ENCODE results near the gene AMOTL1. TPM values are rescaled to one million over a fixed set of nuclear protein-coding genes. Genes with fewer than 3 reads are reported as not detected.
A peak's percentile ranks its signal among the peaks of the same experiment; 100 is the strongest.

The AMOTL1 gene
- total RNA-seq, 5 donors from 2014 or later (not counting 1 experiment from before 2014, with no cell fraction given): 0.07 to 1.2 (median 0.35) TPM

DNA sequence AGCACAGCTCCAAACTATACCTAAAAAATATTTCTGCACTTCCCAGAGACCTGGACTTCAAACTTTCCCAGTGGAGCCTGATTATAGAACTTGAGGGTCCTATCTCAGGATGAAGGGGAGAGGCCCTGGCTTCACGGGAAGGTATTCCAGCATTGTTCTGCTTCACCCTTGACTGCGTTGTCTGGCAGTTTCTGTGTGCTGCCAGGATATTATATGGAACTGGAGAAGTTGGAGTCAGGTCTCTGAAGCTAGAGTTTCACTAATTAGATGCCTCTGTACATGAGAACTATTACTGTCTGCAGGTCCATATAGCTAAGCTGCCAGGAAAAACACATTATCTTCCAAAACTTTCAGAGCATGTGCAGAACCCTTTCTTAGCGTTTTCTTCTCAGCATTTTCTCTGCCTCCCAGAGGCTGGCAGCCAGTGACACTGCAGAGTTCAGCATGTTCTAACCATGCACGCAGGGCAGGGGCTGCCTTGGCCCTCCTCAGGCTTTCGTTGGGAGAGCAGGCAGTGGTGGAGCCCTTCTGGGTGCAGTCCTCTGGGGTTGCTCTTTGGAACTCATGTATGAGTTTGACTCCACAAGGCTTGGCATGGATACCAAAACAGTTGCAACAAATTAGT lies 105.9 kb downstream of the AMOTL1 start:
- Mint-ChIP-seq H3K27me3 (no peaks in the 10 kb centered on the region), H3K4me3 (no peak overlapping the region), H3K9me3 (no peaks in the 10 kb centered on the region), H3K4me1 (peaks cover 12 to 15% (median 15%) of the 10 kb centered on the region in 3 donors), H3K36me3 (no peaks in the 10 kb centered on the region), H3K27ac (no peak overlapping the region)
- POLR2A ChIA-PET: no interaction called here
- H3K9me3 ChIP-seq: no peaks in the 10 kb centered on the region
- H3K27ac ChIP-seq (ENCODE audit: low read length): no peak overlapping the region
- peaks cover 0 to 14% of the 10 kb centered on the region in 2 experiments for H3K27me3 ChIP-seq (replicated peaks in 1 of 2; ENCODE audit: control insufficient read depth in 2 of 2, extremely low read depth in 1 of 2, insufficient read depth in 2 of 2, low read length in 1 of 2)
- no peaks in the 10 kb centered on the region for H3K36me3 ChIP-seq (ENCODE audit: control insufficient read depth in 2 of 2, extremely low read depth in 1 of 2, insufficient read depth in 1 of 2, low read length in 1 of 2)
- DNase-seq: no peak
- H3K4me3 ChIP-seq (ENCODE audit: control insufficient read depth in 1 of 2, extremely low read depth in 1 of 2, low read length in 1 of 2): no peak overlapping the region
- CTCF ChIA-PET: no interaction called here
- H3K4me1 ChIP-seq (ENCODE audit: control insufficient read depth in 1 of 2, extremely low read depth in 1 of 2, insufficient read depth in 2 of 2, low read length in 2 of 2): peaks cover 0 to 5% of the 10 kb centered on the region in 2 experiments
- 89% methylated on average over 5 of the region's 5 CpGs for WGBS (ENCODE audit: insufficient coverage)
- ATAC-seq (replicated peaks in 1 of 4): no peak

GRCh38 chr11:94876222-94876621 lies 108.1 kb downstream of the AMOTL1 start:
- Mint-ChIP-seq H3K36me3 (no peaks in the 10 kb centered on the region), H3K4me1 (peaks cover 12 to 15% (median 15%) of the 10 kb centered on the region in 3 donors), H3K9me3 (no peaks in the 10 kb centered on the region), H3K27me3 (no peaks in the 10 kb centered on the region), H3K27ac (no peak overlapping the region), H3K4me3 (no peak overlapping the region)
- Histone ChIP-seq H3K36me3 (ENCODE audit: control insufficient read depth in 2 of 2, extremely low read depth in 1 of 2, insufficient read depth in 1 of 2, low read length in 1 of 2) (no peaks in the 10 kb centered on the region), H3K9me3 (no peaks in the 10 kb centered on the region), H3K27me3 (replicated peaks in 1 of 2; ENCODE audit: control insufficient read depth in 2 of 2, extremely low read depth in 1 of 2, insufficient read depth in 2 of 2, low read length in 1 of 2) (peaks cover 0 to 14% of the 10 kb centered on the region in 2 experiments), H3K27ac (ENCODE audit: low read length) (no peak overlapping the region), H3K4me1 (ENCODE audit: control insufficient read depth in 1 of 2, extremely low read depth in 1 of 2, insufficient read depth in 2 of 2, low read length in 2 of 2) (peaks cover 0 to 5% of the 10 kb centered on the region in 2 experiments), H3K4me3 (ENCODE audit: control insufficient read depth in 1 of 2, extremely low read depth in 1 of 2, low read length in 1 of 2) (no peak overlapping the region)
- CTCF ChIA-PET: no interaction called here
- POLR2A ChIA-PET: no interaction called here
- 93% methylated on average over 3 of the region's 8 CpGs for WGBS (ENCODE audit: insufficient coverage)
- no peak for ATAC-seq (replicated peaks in 1 of 4)
- DNase-seq: no peak

GRCh38 chr11:94876645-94877442 lies 108.7 kb downstream of the AMOTL1 start:
- CTCF ChIA-PET: no interaction called here
- H3K4me1 ChIP-seq (ENCODE audit: control insufficient read depth in 1 of 2, extremely low read depth in 1 of 2, insufficient read depth in 2 of 2, low read length in 2 of 2): peaks cover 0 to 5% of the 10 kb centered on the region in 2 experiments
- 22% methylated on average over 9 of the region's 12 CpGs for WGBS (ENCODE audit: insufficient coverage)
- ATAC-seq (replicated peaks in 1 of 4) (peak; percentile 54 to 89 (median 80)), DNase-seq (peak in 9 of 35 experiments; percentile 2 to 25 (median 7))
- peaks cover 12 to 15% (median 15%) of the 10 kb centered on the region in 3 donors for H3K4me1 Mint-ChIP-seq
- no peaks in the 10 kb centered on the region for H3K27me3 Mint-ChIP-seq
- POLR2A ChIA-PET: no interaction called here
- peaks cover 0 to 9% of the 10 kb centered on the region in 2 experiments for H3K27me3 ChIP-seq (replicated peaks in 1 of 2; ENCODE audit: control insufficient read depth in 2 of 2, extremely low read depth in 1 of 2, insufficient read depth in 2 of 2, low read length in 1 of 2)
- peak overlapping the region; percentile 7 to 56 for H3K27ac Mint-ChIP-seq
- no peak overlapping the region for H3K27ac ChIP-seq (ENCODE audit: low read length)
- no peaks in the 10 kb centered on the region for H3K36me3 Mint-ChIP-seq
- no peaks in the 10 kb centered on the region for H3K9me3 Mint-ChIP-seq
- no peaks in the 10 kb centered on the region for H3K36me3 ChIP-seq (ENCODE audit: control insufficient read depth in 2 of 2, extremely low read depth in 1 of 2, insufficient read depth in 1 of 2, low read length in 1 of 2)
- H3K4me3 ChIP-seq (ENCODE audit: control insufficient read depth in 1 of 2, extremely low read depth in 1 of 2, low read length in 1 of 2): no peak overlapping the region
- no peak overlapping the region for H3K4me3 Mint-ChIP-seq
- no peaks in the 10 kb centered on the region for H3K9me3 ChIP-seq

GRCh38 chr11:94877443-94878200 lies 109.5 kb downstream of the AMOTL1 start:
- Histone ChIP-seq H3K9me3 (no peaks in the 10 kb centered on the region), H3K4me1 (ENCODE audit: control insufficient read depth in 1 of 2, extremely low read depth in 1 of 2, insufficient read depth in 2 of 2, low read length in 2 of 2) (peaks cover 0 to 5% of the 10 kb centered on the region in 2 experiments), H3K27ac (ENCODE audit: low read length) (no peak overlapping the region), H3K4me3 (ENCODE audit: control insufficient read depth in 1 of 2, extremely low read depth in 1 of 2, low read length in 1 of 2) (no peak overlapping the region), H3K27me3 (replicated peaks in 1 of 2; ENCODE audit: control insufficient read depth in 2 of 2, extremely low read depth in 1 of 2, insufficient read depth in 2 of 2, low read length in 1 of 2) (peaks cover 0 to 5% of the 10 kb centered on the region in 2 experiments), H3K36me3 (ENCODE audit: control insufficient read depth in 2 of 2, extremely low read depth in 1 of 2, insufficient read depth in 1 of 2, low read length in 1 of 2) (no peaks in the 10 kb centered on the region)
- ChIA-PET CTCF (no interaction called here), POLR2A (no interaction called here)
- 86% methylated on average over 10 of the region's 11 CpGs for WGBS (ENCODE audit: insufficient coverage)
- no peak for ATAC-seq (replicated peaks in 1 of 4)
- Mint-ChIP-seq H3K4me3 (no peak overlapping the region), H3K36me3 (no peaks in the 10 kb centered on the region), H3K4me1 (peaks cover 12 to 15% (median 15%) of the 10 kb centered on the region in 3 donors), H3K27ac (peak overlapping the region in 1 of 2 donors; percentile 56), H3K27me3 (no peaks in the 10 kb centered on the region), H3K9me3 (no peaks in the 10 kb centered on the region)
- DNase-seq: no peak

DNA sequence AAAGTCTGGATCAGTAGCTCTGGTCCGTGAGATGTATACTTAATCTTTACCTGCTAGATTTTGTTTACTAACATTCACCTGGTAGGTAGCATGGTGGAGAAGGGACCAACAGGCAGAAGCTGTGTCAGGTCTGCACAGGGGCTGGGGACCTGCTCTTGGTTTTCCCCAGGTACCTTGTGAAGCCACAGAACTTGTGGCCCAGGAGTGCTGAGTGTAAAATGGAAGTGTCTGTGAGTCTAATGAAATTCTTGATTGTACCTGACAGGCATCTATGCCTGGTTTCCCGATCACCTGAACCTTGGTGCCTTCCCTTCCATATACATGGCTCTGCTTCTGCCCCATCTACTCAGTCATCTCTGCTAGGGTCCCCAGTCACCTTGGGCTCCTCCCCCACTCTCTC lies 110.8 kb downstream of the AMOTL1 start:
- no peaks in the 10 kb centered on the region for H3K9me3 ChIP-seq
- H3K36me3 ChIP-seq (ENCODE audit: control insufficient read depth in 2 of 2, extremely low read depth in 1 of 2, insufficient read depth in 1 of 2, low read length in 1 of 2): no peaks in the 10 kb centered on the region
- H3K36me3 Mint-ChIP-seq: no peaks in the 10 kb centered on the region
- H3K4me3 Mint-ChIP-seq: no peak overlapping the region
- H3K4me3 ChIP-seq (ENCODE audit: control insufficient read depth in 1 of 2, extremely low read depth in 1 of 2, low read length in 1 of 2): no peak overlapping the region
- no peaks in the 10 kb centered on the region for H3K9me3 Mint-ChIP-seq
- H3K27ac ChIP-seq (ENCODE audit: low read length): no peak overlapping the region
- CTCF ChIA-PET: interaction anchor here (0.6 kb wide), 2 partner anchors 82 to 886 kb away, joined by 3 to 4 read pairs; no protein-coding TSS in a partner anchor
- POLR2A ChIA-PET: no interaction called here
- H3K4me1 ChIP-seq (ENCODE audit: control insufficient read depth in 1 of 2, extremely low read depth in 1 of 2, insufficient read depth in 2 of 2, low read length in 2 of 2): peaks cover 1 to 5% of the 10 kb centered on the region in 2 experiments
- H3K27me3 ChIP-seq (replicated peaks in 1 of 2; ENCODE audit: control insufficient read depth in 2 of 2, extremely low read depth in 1 of 2, insufficient read depth in 2 of 2, low read length in 1 of 2): peaks cover 0 to 5% of the 10 kb centered on the region in 2 experiments
- ATAC-seq (replicated peaks in 1 of 4) (no peak), DNase-seq (no peak)
- WGBS (ENCODE audit: insufficient coverage): 100% methylated on average over 1 of the region's 2 CpGs
- H3K27ac Mint-ChIP-seq: no peak overlapping the region
- no peaks in the 10 kb centered on the region for H3K27me3 Mint-ChIP-seq
- H3K4me1 Mint-ChIP-seq: peaks cover 12 to 15% (median 15%) of the 10 kb centered on the region in 3 donors

- Mint-ChIP-seq H3K4me3 (no peak overlapping the region), H3K4me1 (peaks cover 13 to 15% (median 15%) of the 10 kb centered on the region in 3 donors), H3K9me3 (no peaks in the 10 kb centered on the region), H3K36me3 (no peaks in the 10 kb centered on the region), H3K27ac (no peak overlapping the region), H3K27me3 (no peaks in the 10 kb centered on the region)
- no peak overlapping the region for H3K27ac ChIP-seq (ENCODE audit: low read length)
- H3K9me3 ChIP-seq: no peaks in the 10 kb centered on the region
- DNase-seq (no peak), ATAC-seq (replicated peaks in 1 of 4) (no peak)
- H3K27me3 ChIP-seq (replicated peaks in 1 of 2; ENCODE audit: control insufficient read depth in 2 of 2, extremely low read depth in 1 of 2, insufficient read depth in 2 of 2, low read length in 1 of 2): no peaks in the 10 kb centered on the region
- WGBS (ENCODE audit: insufficient coverage): 93% methylated on average over 3 of the region's 4 CpGs
- no peaks in the 10 kb centered on the region for H3K36me3 ChIP-seq (ENCODE audit: control insufficient read depth in 2 of 2, extremely low read depth in 1 of 2, insufficient read depth in 1 of 2, low read length in 1 of 2)
- H3K4me3 ChIP-seq (ENCODE audit: control insufficient read depth in 1 of 2, extremely low read depth in 1 of 2, low read length in 1 of 2): no peak overlapping the region
- POLR2A ChIA-PET: no interaction called here
- H3K4me1 ChIP-seq (ENCODE audit: control insufficient read depth in 1 of 2, extremely low read depth in 1 of 2, insufficient read depth in 2 of 2, low read length in 2 of 2): peaks cover 5 to 8% of the 10 kb centered on the region in 2 experiments
- CTCF ChIA-PET: no interaction called here
These were observed 112.1 kb downstream of the AMOTL1 start for GRCh38 chr11:94880216-94880615.
